H9 (cell line): ENCODE results near the gene ADH1B. TPM values are rescaled to one million over a fixed set of nuclear protein-coding genes. Genes with fewer than 3 reads are reported as not detected.

Source experiments
- DNase-seq: peaks from one replicate; pipeline ENCODE4 v3.0.0-alpha.2; 2017
- H2AFZ ChIP-seq: one replicate; pipeline ENCODE4 v1.6.1; 2013; ENCODE audit warnings: mild to moderate bottlenecking, low read length, control low read depth, moderate library complexity
- H2AK5ac ChIP-seq: 2 replicates; pipeline ENCODE4 v1.6.1; 2013; ENCODE audit warnings: low read length, control low read depth, mixed read lengths; ENCODE audit not compliant: insufficient read length
- H2BK120ac ChIP-seq: one replicate; pipeline ENCODE4 v1.6.1; 2013; ENCODE audit warnings: low read depth, mild to moderate bottlenecking, low read length, control low read depth, inconsistent platforms; ENCODE audit not compliant: poor library complexity, severe bottlenecking
- H2BK12ac ChIP-seq: 2 replicates; pipeline ENCODE4 v1.6.1; 2013; ENCODE audit warnings: low read length, control low read depth, mixed read lengths, low read depth; ENCODE audit not compliant: insufficient read length
- H2BK15ac ChIP-seq: 2 replicates; pipeline ENCODE4 v1.6.1; 2013; ENCODE audit warnings: low read depth, low read length, control low read depth
- H2BK20ac ChIP-seq: one replicate; pipeline ENCODE4 v1.6.1; 2013; ENCODE audit warnings: low read depth, mild to moderate bottlenecking, low read length, control low read depth, inconsistent platforms; ENCODE audit not compliant: poor library complexity, severe bottlenecking
- H2BK5ac ChIP-seq: 2 replicates; pipeline ENCODE4 v1.6.1; 2013; ENCODE audit warnings: low read length, control low read depth, mixed read lengths; ENCODE audit not compliant: insufficient read length
- H3K14ac ChIP-seq: 2 replicates; pipeline ENCODE4 v1.6.1; 2013; ENCODE audit warnings: low read length, control low read depth; ENCODE audit not compliant: insufficient read depth
- H3K18ac ChIP-seq: 2 replicates; pipeline ENCODE4 v1.6.1; 2013; ENCODE audit warnings: low read depth, mild to moderate bottlenecking, mixed read lengths, low read length, control low read depth; ENCODE audit not compliant: insufficient read length
- H3K23ac ChIP-seq: 2 replicates; pipeline ENCODE4 v1.6.1; 2013; ENCODE audit warnings: low read length, control low read depth, mixed read lengths, low read depth; ENCODE audit not compliant: insufficient read length
- H3K23me2 ChIP-seq: 2 replicates; pipeline ENCODE4 v1.6.1; 2013; ENCODE audit warnings: low read depth, mild to moderate bottlenecking, mixed read lengths, low read length, control low read depth; ENCODE audit not compliant: insufficient read length, poor library complexity, severe bottlenecking
- H3K27ac ChIP-seq: 2 replicates; pipeline ENCODE4 v1.5.1; 2013; ENCODE audit warnings: low read length, control low read depth, mixed read lengths, low read depth; ENCODE audit not compliant: insufficient read length
- H3K27me3 ChIP-seq: 2 replicates; pipeline ENCODE4 v1.6.1; 2013; ENCODE audit warnings: low read length, control low read depth, inconsistent platforms; ENCODE audit not compliant: insufficient read depth
- H3K4ac ChIP-seq: 2 replicates; pipeline ENCODE4 v1.6.1; 2013; ENCODE audit warnings: low read depth, mild to moderate bottlenecking, control low read depth, inconsistent platforms, low read length, moderate library complexity
- H3K4me1 ChIP-seq: 2 replicates; pipeline ENCODE4 v1.6.1; 2013; ENCODE audit warnings: low read length, control low read depth, inconsistent platforms; ENCODE audit not compliant: insufficient read depth
- H3K4me2 ChIP-seq: 2 replicates; pipeline ENCODE4 v1.6.1; 2013; ENCODE audit warnings: low read length, control low read depth, mixed read lengths; ENCODE audit not compliant: insufficient read length, insufficient read depth
- H3K56ac ChIP-seq: 2 replicates; pipeline ENCODE4 v1.6.1; 2013; ENCODE audit warnings: low read depth, mild to moderate bottlenecking, mixed read lengths, low read length, control low read depth; ENCODE audit not compliant: insufficient read length
- H3K79me1 ChIP-seq: 2 replicates; pipeline ENCODE4 v1.6.1; 2013; ENCODE audit warnings: low read depth, mild to moderate bottlenecking, moderate library complexity, low read length, control low read depth, inconsistent platforms; ENCODE audit not compliant: insufficient read depth, poor library complexity, severe bottlenecking
- H3K79me2 ChIP-seq: 2 replicates; pipeline ENCODE4 v1.6.1; 2013; ENCODE audit warnings: low read length, control low read depth, inconsistent platforms; ENCODE audit not compliant: insufficient read depth
- H3K9ac ChIP-seq: 2 replicates; pipeline ENCODE4 v1.6.1; 2013; ENCODE audit warnings: low read length, control low read depth, mixed read lengths; ENCODE audit not compliant: insufficient read length; ENCODE audit errors: extremely low read depth
- H3K9me3 ChIP-seq: one replicate; pipeline ENCODE4 v1.6.1; 2013; ENCODE audit warnings: low read depth, low read length, inconsistent platforms; ENCODE audit not compliant: control insufficient read depth
- H3T11ph ChIP-seq: one replicate; pipeline ENCODE4 v1.6.1; 2013; ENCODE audit warnings: mild to moderate bottlenecking, low read length, control low read depth, inconsistent platforms
- H4K20me1 ChIP-seq: one replicate; pipeline ENCODE4 v1.6.1; 2013; ENCODE audit not compliant: control insufficient read depth, insufficient read length, insufficient read depth
- H4K5ac ChIP-seq: 2 replicates; pipeline ENCODE4 v1.6.1; 2013; ENCODE audit warnings: low read depth, mild to moderate bottlenecking, mixed read lengths, low read length, control low read depth; ENCODE audit not compliant: insufficient read length
- H4K8ac ChIP-seq: replicated peaks from 2 replicates; pipeline ENCODE4 v1.6.1; 2013; ENCODE audit warnings: low read length, control low read depth, mixed read lengths, low read depth; ENCODE audit not compliant: insufficient read length
- H4K91ac ChIP-seq: 2 replicates; pipeline ENCODE4 v1.6.1; 2013; ENCODE audit warnings: low read depth, mild to moderate bottlenecking, moderate library complexity, mixed read lengths, low read length, control low read depth; ENCODE audit not compliant: insufficient read length
- H3K27ac Mint-ChIP-seq, 3 experiments: 2 replicates in 2 of 3; 3 replicates in 1 of 3; pipeline ENCODE4 v1.8.0; 2020 to 2021; ENCODE audit warnings: mixed read lengths in 3 of 3, mild to moderate bottlenecking in 1 of 3, moderate library complexity in 1 of 3
- H3K27me3 Mint-ChIP-seq: 2 replicates; pipeline ENCODE4 v1.8.0; 2021; ENCODE audit warnings: low read depth, mild to moderate bottlenecking, moderate library complexity, mixed read lengths
- H3K36me3 Mint-ChIP-seq, 3 experiments: 2 replicates in 2 of 3; 3 replicates in 1 of 3; pipeline ENCODE4 v1.8.0; 2020 to 2021; ENCODE audit warnings: low read depth in 3 of 3, mixed read lengths in 3 of 3; ENCODE audit not compliant: insufficient read depth in 1 of 3
- H3K4me1 Mint-ChIP-seq, 2 experiments: 2 replicates each; pipeline ENCODE4 v1.8.0; 2020; ENCODE audit warnings: mixed read lengths in 2 of 2
- H3K4me3 Mint-ChIP-seq, 2 experiments: 2 replicates in 1 of 2; 3 replicates in 1 of 2; pipeline ENCODE4 v1.8.0; 2020 to 2021; ENCODE audit warnings: mild to moderate bottlenecking in 2 of 2, mixed read lengths in 2 of 2, moderate library complexity in 1 of 2
- H3K9me3 Mint-ChIP-seq, 2 experiments: 2 replicates in 1 of 2; 3 replicates in 1 of 2; pipeline ENCODE4 v1.8.0; 2020; ENCODE audit warnings: mild to moderate bottlenecking in 2 of 2, mixed read lengths in 2 of 2, moderate library complexity in 1 of 2
- WGBS: extraction: QIAGEN DNeasy Blood & Tissue Kit; methylation state at CpG from one replicate; pipeline ENCODE4 v1.1.7; 2013; ENCODE audit warnings: missing lambda C conversion rate, low lambda C conversion rate, mixed read lengths; ENCODE audit not compliant: insufficient read length; ENCODE audit errors: extremely low coverage; 5-methylcytosine and 5-hydroxymethylcytosine counted together
- total RNA-seq: library from RNA; stranded (reverse); gene quantifications from 2 replicates; pipeline ENCODE4 v1.2.1, GENCODE V29; 2021
- TF ChIP-seq, protein P1 (sequence below): fragments of 200-600 bp; sonication (generic); conservative IDR thresholded peaks from 3 replicates; pipeline ENCODE4 v1.8.0; 2021; ENCODE audit warnings: antibody characterized with exemption, mild to moderate bottlenecking

Gene ADH1B
- total RNA-seq, 1 experiment from 2014 or later = not detected

DNA sequence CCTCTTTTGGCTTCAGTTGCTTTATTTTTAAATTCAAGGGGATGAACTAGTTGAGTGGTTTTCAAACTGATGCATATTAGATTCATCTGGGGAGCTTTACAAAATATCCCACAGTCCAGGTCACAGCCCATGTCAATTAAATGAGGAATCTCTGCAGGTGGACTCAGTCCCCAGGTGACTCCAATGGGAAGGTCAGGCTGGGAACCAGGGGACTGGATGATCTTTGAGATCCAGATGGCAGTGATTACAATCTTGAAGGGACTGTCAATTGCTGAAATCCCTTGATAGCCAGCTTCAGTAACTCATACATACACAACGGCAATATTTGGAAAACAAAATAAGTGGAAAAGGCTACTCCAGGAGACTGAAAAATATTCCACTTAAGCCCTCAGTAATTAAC lies 7.0 kb downstream of the ADH1B start:
- Histone ChIP-seq H3K4ac (no peak overlapping the region), H4K5ac (no peak overlapping the region), H2BK120ac (no peak overlapping the region), H4K8ac (no peak overlapping the region), H3K23me2 (no peaks in the 10 kb centered on the region), H3K56ac (no peak overlapping the region), H2BK15ac (no peak overlapping the region), H3K27me3 (no peaks in the 10 kb centered on the region), H3K79me1 (no peaks in the 10 kb centered on the region), H3K18ac (no peak overlapping the region), H3K79me2 (no peaks in the 10 kb centered on the region), H2AK5ac (no peak overlapping the region), H3K23ac (no peak overlapping the region), H3T11ph (no peak overlapping the region), H3K4me2 (no peak overlapping the region), H2AFZ (no peak overlapping the region), H2BK12ac (no peak overlapping the region), H3K14ac (no peak overlapping the region), H3K9me3 (no peaks in the 10 kb centered on the region), H3K9ac (no peak overlapping the region), H2BK5ac (no peak overlapping the region), H3K4me1 (no peaks in the 10 kb centered on the region), H2BK20ac (no peak overlapping the region), H4K91ac (no peak overlapping the region), H3K27ac (no peak overlapping the region), H4K20me1 (no peaks in the 10 kb centered on the region)
- Mint-ChIP-seq H3K27me3 (no peaks in the 10 kb centered on the region), H3K9me3 (no peaks in the 10 kb centered on the region), H3K4me1 (peaks cover 15 to 16% of the 10 kb centered on the region in 2 experiments), H3K36me3 (no peaks in the 10 kb centered on the region), H3K4me3 (no peak overlapping the region), H3K27ac (no peak overlapping the region)
- TF ChIP-seq, protein P1, sequence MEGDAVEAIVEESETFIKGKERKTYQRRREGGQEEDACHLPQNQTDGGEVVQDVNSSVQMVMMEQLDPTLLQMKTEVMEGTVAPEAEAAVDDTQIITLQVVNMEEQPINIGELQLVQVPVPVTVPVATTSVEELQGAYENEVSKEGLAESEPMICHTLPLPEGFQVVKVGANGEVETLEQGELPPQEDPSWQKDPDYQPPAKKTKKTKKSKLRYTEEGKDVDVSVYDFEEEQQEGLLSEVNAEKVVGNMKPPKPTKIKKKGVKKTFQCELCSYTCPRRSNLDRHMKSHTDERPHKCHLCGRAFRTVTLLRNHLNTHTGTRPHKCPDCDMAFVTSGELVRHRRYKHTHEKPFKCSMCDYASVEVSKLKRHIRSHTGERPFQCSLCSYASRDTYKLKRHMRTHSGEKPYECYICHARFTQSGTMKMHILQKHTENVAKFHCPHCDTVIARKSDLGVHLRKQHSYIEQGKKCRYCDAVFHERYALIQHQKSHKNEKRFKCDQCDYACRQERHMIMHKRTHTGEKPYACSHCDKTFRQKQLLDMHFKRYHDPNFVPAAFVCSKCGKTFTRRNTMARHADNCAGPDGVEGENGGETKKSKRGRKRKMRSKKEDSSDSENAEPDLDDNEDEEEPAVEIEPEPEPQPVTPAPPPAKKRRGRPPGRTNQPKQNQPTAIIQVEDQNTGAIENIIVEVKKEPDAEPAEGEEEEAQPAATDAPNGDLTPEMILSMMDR = no peak
- DNase-seq = no peak
- no CpG with 5 or more reads among the region's 1 CpG for WGBS
